ENCODE measurements around the gene GNPAT. TPM values are rescaled to one million over a fixed set of nuclear protein-coding genes. Genes with fewer than 3 reads are reported as not detected.

The GNPAT gene
- total RNA-seq, 2 experiments from 2014 or later, result 56.2 to 60.3 TPM

DNA sequence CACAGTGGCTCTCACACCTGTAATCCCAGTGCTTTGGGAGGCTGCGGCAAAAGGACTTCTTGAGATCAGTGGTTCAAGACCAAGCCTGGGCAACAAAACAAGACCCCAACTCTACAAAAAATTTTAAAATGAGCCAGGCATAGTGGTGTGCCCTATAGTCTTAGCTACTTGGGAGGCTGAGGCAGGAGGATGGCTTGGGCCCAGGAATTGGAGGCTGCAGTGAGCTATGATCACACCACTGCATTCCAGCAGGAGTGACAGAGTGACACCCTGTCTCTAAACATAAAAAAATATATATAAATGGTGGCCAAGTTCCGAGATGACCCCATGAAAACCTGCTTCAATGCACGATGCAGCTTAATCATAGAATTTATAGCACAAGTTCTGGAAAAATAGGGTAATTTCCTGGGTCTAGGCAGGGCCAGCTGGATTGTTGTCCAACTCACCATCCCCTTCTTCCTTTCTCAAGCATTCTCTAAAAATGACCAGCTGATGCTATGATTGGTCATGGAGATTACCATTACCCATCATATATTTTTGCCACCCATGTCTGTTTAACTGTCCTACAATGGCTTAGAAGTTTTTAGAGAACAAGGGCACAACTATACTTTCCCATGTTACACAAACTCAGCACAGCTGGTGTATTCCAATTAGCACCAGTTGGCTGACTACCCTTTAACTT is 5.3 kb upstream of the GNPAT start:
- Mint-ChIP-seq H3K9me3 (no peaks in the 10 kb centered on the region), H3K36me3 (peaks cover 41% of the 10 kb centered on the region), H3K27ac (no peak overlapping the region), H3K4me1 (ENCODE audit: low read depth) (peaks cover 46% of the 10 kb centered on the region), H3K27me3 (no peaks in the 10 kb centered on the region), H3K4me3 (no peak overlapping the region)
- intact Hi-C loops (cut with micrococcal nuclease), result no loop called here
- no peak for DNase-seq
- ChIA-PET POLR2A (interaction anchor here (0.7 kb wide), 1 partner anchor 770 kb away, joined by 3 read pairs; no protein-coding TSS in a partner anchor), CTCF (no interaction called here)

DNA sequence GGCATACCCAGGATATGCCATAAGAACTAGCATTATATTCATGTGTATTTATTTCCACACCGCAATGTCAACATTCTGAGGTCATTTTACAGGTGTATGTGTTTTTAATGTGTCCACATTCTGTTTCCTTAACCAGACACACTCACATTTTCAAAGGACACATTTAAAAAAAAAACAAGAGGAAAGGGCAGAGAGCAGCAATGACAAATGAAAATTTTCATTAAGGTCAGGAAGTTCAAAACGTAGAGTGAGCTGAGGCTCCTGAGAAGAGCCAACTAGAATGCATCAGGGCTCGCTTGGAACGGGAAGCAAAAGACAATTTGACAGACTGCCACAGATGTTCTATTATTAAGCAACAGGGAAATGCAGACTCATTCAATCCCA is 4.8 kb upstream of the GNPAT start:
- no peaks in the 10 kb centered on the region for H3K9me3 Mint-ChIP-seq
- no peak overlapping the region for H3K27ac Mint-ChIP-seq
- H3K36me3 Mint-ChIP-seq, result peaks cover 46% of the 10 kb centered on the region
- POLR2A ChIA-PET, result no interaction called here
- H3K27me3 Mint-ChIP-seq, result no peaks in the 10 kb centered on the region
- no peak for DNase-seq
- intact Hi-C loops (cut with micrococcal nuclease), result no loop called here
- H3K4me3 Mint-ChIP-seq, result no peak overlapping the region
- CTCF ChIA-PET, result interaction anchor here (0.6 kb wide), 1 partner anchor 374 kb away, joined by 3 read pairs; no protein-coding TSS in a partner anchor
- H3K4me1 Mint-ChIP-seq (ENCODE audit: low read depth), result peaks cover 42% of the 10 kb centered on the region

DNA sequence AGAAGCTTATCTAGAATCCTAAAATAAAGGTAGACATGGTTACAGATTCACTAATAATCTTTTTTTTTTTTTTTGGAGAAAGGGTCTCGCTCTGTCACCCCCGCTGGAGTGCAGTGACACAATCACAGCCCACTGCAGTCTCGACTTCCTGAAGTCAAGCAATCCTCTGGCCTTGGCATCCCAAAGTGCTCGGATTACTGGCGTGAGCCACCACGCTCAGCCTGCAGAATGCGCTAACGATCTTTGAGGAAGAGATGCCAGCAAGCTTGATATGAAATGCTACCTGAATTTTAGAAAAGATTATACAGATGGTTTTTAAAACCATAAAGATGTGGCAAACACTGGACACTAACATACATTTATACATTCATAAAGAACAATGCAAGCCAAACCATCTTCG is 4.1 kb upstream of the GNPAT start:
- ChIA-PET CTCF (interaction anchor here (0.6 kb wide), 1 partner anchor 373 kb away, joined by 3 read pairs; no protein-coding TSS in a partner anchor), POLR2A (no interaction called here)
- Mint-ChIP-seq H3K27me3 (no peaks in the 10 kb centered on the region), H3K36me3 (peaks cover 47% of the 10 kb centered on the region), H3K4me1 (ENCODE audit: low read depth) (peaks cover 44% of the 10 kb centered on the region), H3K4me3 (no peak overlapping the region), H3K9me3 (no peaks in the 10 kb centered on the region), H3K27ac (no peak overlapping the region)
- DNase-seq, result no peak
- intact Hi-C loops (cut with micrococcal nuclease), result no loop called here

DNA sequence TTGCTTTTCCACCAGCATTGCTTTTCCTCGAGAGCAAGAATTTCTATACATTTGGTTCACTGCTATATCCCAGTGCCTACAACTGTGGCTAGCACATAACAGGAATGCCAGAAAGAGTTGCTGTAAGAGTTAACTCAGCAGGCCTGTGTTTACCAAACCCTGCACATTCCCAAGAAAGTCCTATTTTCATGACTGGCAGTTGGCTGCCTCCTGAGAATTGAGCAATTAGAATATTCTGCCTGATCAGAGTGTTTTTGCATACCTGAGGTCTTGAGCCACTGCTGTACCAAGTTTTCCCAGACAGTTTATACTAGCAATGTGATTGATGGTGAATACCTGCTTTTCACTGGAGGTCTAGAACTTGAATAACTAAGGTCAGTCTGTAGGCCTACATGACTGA is 2.7 kb upstream of the GNPAT start:
- Mint-ChIP-seq H3K4me3 (no peak overlapping the region), H3K4me1 (ENCODE audit: low read depth) (peaks cover 50% of the 10 kb centered on the region), H3K27ac (no peak overlapping the region), H3K9me3 (no peaks in the 10 kb centered on the region), H3K27me3 (no peaks in the 10 kb centered on the region), H3K36me3 (peaks cover 43% of the 10 kb centered on the region)
- CTCF ChIA-PET, result interaction anchor here (0.9 kb wide), 1 partner anchor 195 kb away, joined by 3 read pairs; no protein-coding TSS in a partner anchor
- POLR2A ChIA-PET, result interaction anchor here (0.6 kb wide), 1 partner anchor 334 kb away, joined by 3 read pairs; no protein-coding TSS in a partner anchor
- DNase-seq, result no peak
- intact Hi-C loops (cut with micrococcal nuclease), result no loop called here

DNA sequence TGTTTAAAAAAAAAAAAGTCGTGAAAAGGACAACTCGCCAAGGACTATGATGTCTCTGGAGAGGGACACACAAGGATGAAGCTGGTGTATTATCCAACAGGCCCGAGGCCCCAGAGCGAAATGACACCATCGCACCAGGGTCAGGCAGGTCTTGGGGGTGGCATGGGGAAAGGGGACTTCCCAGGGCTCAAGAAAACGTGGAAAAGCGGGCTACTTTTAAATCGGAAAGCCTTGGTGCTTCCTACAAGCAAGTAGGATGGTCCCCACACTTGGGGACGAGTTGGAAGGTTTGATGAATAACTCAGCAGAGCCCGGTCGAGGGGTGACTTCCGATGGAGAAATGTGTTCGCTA is 505 bp upstream of the GNPAT start:
- H3K4me3 Mint-ChIP-seq, result peak overlapping the region; percentile 97
- H3K27me3 Mint-ChIP-seq, result no peaks in the 10 kb centered on the region
- ChIA-PET POLR2A (interaction anchor here (0.6 to 0.7 kb wide), 3 partner anchors 25 to 458 kb away, joined by 3 to 5 read pairs (median 4); no protein-coding TSS in a partner anchor), CTCF (no interaction called here)
- peak; percentile 38 for DNase-seq
- no peaks in the 10 kb centered on the region for H3K9me3 Mint-ChIP-seq
- H3K27ac Mint-ChIP-seq, result peak overlapping the region; percentile 92
- intact Hi-C loops (cut with micrococcal nuclease), result loop anchor here (2.0 to 5.0 kb wide), 2 partner anchors 182 to 262 kb away; partner anchors contain the start of genes ARV1, EGLN1 and TTC13
- peaks cover 57% of the 10 kb centered on the region for H3K4me1 Mint-ChIP-seq (ENCODE audit: low read depth)
- H3K36me3 Mint-ChIP-seq, result peaks cover 44% of the 10 kb centered on the region

DNA sequence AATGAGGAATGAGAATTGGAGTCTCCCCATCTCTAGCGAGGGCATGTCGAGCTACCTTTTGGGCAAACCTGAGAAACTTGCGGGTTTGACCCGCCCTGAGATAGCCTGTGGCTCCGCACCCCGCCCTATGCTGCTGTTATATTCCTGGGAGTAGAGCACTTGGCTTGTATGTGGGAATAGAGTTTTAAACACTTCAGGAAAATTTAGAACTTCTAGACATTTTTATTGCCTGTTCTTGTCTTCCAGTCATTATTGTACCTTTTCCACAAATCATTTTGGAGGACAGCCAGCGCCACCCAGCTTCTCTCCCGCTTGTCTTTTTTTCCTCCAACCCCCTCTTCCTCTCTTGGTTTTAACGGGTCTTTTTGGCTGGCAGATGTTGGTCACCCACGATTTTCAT is 738 bp downstream of the GNPAT start:
- peak overlapping the region; percentile 97 for H3K4me3 Mint-ChIP-seq
- ChIA-PET POLR2A (interaction anchor here (1.2 to 1.5 kb wide), 2 partner anchors 9 to 96 kb away, joined by 4 to 5 read pairs; partner anchors contain the start of gene EXOC8), CTCF (interaction anchor here (1.0 to 1.9 kb wide), 4 partner anchors 31 to 362 kb away, joined by 3 to 9 read pairs (median 4); partner anchors contain the start of genes EXOC8 and SPRTN)
- peaks cover 51% of the 10 kb centered on the region for H3K4me1 Mint-ChIP-seq (ENCODE audit: low read depth)
- peak; percentile 32 for DNase-seq
- no peaks in the 10 kb centered on the region for H3K9me3 Mint-ChIP-seq
- H3K36me3 Mint-ChIP-seq, result peaks cover 37% of the 10 kb centered on the region
- H3K27ac Mint-ChIP-seq, result peak overlapping the region; percentile 92
- H3K27me3 Mint-ChIP-seq, result no peaks in the 10 kb centered on the region
- intact Hi-C loops (cut with micrococcal nuclease), result loop anchor here (1.0 to 5.0 kb wide), 3 partner anchors 96 to 263 kb away; partner anchors contain the start of genes ARV1, EGLN1, EXOC8 and TTC13

DNA sequence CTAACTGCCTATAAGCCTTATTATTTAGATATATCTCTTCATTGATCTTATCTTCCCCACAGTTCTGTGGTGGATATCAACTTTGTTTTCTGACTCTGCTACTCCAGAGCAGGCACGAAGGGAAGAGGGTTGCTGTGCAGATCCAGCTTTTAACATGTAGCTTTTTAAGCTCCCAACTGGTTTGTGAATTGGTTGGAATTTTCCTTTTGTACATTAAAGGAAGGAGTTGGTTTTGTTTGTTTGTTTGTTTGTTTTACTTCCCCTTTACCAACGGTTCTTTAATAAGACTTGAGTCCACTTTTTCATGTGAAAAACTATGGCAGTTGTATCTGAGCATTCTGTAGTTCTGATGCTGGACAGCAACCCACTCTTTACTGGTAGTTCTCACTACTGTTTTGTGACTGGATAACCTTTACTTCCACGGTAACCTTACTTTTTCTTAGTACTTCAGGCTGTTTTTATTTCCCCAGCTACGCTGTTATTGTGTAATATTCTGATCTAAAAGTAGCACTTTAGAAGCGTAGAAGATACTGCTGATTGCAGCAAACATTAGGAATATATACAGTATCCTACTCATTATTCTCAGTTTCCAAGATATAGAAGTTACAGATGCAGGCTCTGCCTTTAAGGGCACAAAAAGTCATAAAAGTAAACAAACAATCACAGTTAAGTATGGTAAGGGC is 1.6 kb downstream of the GNPAT start:
- Mint-ChIP-seq H3K27ac (no peak overlapping the region), H3K9me3 (no peaks in the 10 kb centered on the region), H3K4me3 (peak overlapping the region; percentile 97), H3K36me3 (peaks cover 29% of the 10 kb centered on the region), H3K27me3 (no peaks in the 10 kb centered on the region), H3K4me1 (ENCODE audit: low read depth) (peaks cover 46% of the 10 kb centered on the region)
- CTCF ChIA-PET, result interaction anchor here (1.1 to 1.9 kb wide), 3 partner anchors 32 to 95 kb away, joined by 3 to 9 read pairs (median 5); partner anchors contain the start of genes EXOC8 and SPRTN
- no peak for DNase-seq
- POLR2A ChIA-PET, result interaction anchor here (1.2 to 1.5 kb wide), 2 partner anchors 10 to 95 kb away, joined by 4 to 5 read pairs; partner anchors contain the start of gene EXOC8
- intact Hi-C loops (cut with micrococcal nuclease), result loop anchor here (5.0 kb wide), 1 partner anchor 180 kb away; the partner anchor contains the start of gene EGLN1

GRCh38 chr1:231248778-231249177 is 7.8 kb downstream of the GNPAT start:
- ChIA-PET CTCF (no interaction called here), POLR2A (no interaction called here)
- Mint-ChIP-seq H3K27me3 (no peaks in the 10 kb centered on the region), H3K4me3 (no peak overlapping the region), H3K4me1 (ENCODE audit: low read depth) (peaks cover 12% of the 10 kb centered on the region), H3K27ac (no peak overlapping the region), H3K9me3 (no peaks in the 10 kb centered on the region), H3K36me3 (peaks cover 20% of the 10 kb centered on the region)
- DNase-seq, result no peak
- intact Hi-C loops (cut with micrococcal nuclease), result no loop called here

DNA sequence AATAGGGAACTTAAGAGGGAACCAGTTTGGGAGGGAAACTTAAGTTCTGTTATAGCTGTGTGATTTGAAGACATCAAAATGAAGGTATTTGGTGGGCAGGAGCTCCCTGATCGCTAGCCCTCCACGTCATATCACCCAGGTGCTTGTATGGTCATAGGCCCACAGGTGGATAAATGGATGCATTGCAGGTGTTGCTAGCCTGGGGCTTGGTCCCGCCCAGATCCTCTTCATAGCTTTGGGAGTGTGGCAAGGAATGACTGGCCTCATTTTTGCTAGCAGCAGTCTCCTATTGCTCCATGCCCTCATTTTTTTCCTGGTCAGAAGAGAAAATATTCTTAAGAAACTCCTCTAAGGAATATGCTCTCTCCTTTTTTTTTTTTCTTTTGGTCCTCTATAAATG is 11.3 kb downstream of the GNPAT start:
- H3K36me3 Mint-ChIP-seq, result peaks cover 44% of the 10 kb centered on the region
- CTCF ChIA-PET, result no interaction called here
- POLR2A ChIA-PET, result no interaction called here
- no peaks in the 10 kb centered on the region for H3K4me1 Mint-ChIP-seq (ENCODE audit: low read depth)
- H3K27me3 Mint-ChIP-seq, result no peaks in the 10 kb centered on the region
- no peak overlapping the region for H3K4me3 Mint-ChIP-seq
- H3K27ac Mint-ChIP-seq, result no peak overlapping the region
- intact Hi-C loops (cut with micrococcal nuclease), result no loop called here
- no peaks in the 10 kb centered on the region for H3K9me3 Mint-ChIP-seq
- no peak for DNase-seq

GRCh38 chr1:231260351-231260750 is 19.3 kb downstream of the GNPAT start:
- peaks cover 60% of the 10 kb centered on the region for H3K36me3 Mint-ChIP-seq
- DNase-seq, result no peak
- H3K4me1 Mint-ChIP-seq (ENCODE audit: low read depth), result no peaks in the 10 kb centered on the region
- ChIA-PET CTCF (no interaction called here), POLR2A (no interaction called here)
- no peak overlapping the region for H3K4me3 Mint-ChIP-seq
- no peak overlapping the region for H3K27ac Mint-ChIP-seq
- intact Hi-C loops (cut with micrococcal nuclease), result no loop called here
- H3K9me3 Mint-ChIP-seq, result peaks cover 5% of the 10 kb centered on the region
- H3K27me3 Mint-ChIP-seq, result no peaks in the 10 kb centered on the region

- no peaks in the 10 kb centered on the region for H3K27me3 Mint-ChIP-seq
- no peak for DNase-seq
- no peak overlapping the region for H3K4me3 Mint-ChIP-seq
- intact Hi-C loops (cut with micrococcal nuclease), result no loop called here
- H3K27ac Mint-ChIP-seq, result no peak overlapping the region
- ChIA-PET CTCF (no interaction called here), POLR2A (no interaction called here)
- H3K4me1 Mint-ChIP-seq (ENCODE audit: low read depth), result no peaks in the 10 kb centered on the region
- H3K36me3 Mint-ChIP-seq, result peaks cover 45% of the 10 kb centered on the region
- no peaks in the 10 kb centered on the region for H3K9me3 Mint-ChIP-seq
These were observed 23.6 kb downstream of the GNPAT start for GRCh38 chr1:231264642-231265041.

GRCh38 chr1:231265379-231265778 is 24.4 kb downstream of the GNPAT start:
- no peak for DNase-seq
- Mint-ChIP-seq H3K27ac (peak overlapping the region; percentile 13), H3K9me3 (no peaks in the 10 kb centered on the region), H3K36me3 (peaks cover 45% of the 10 kb centered on the region), H3K4me3 (no peak overlapping the region), H3K4me1 (ENCODE audit: low read depth) (no peaks in the 10 kb centered on the region), H3K27me3 (no peaks in the 10 kb centered on the region)
- intact Hi-C loops (cut with micrococcal nuclease), result no loop called here
- ChIA-PET POLR2A (no interaction called here), CTCF (no interaction called here)
